ENCODE results near the gene CEMP1. TPM values are rescaled to one million over a fixed set of nuclear protein-coding genes. Genes with fewer than 3 reads are reported as not detected.

The CEMP1 gene
- total and polyA plus RNA-seq, 10 of the 15 experiments (the other 5 are each of a cell fraction or from before 2014, with no cell fraction given) = 0.05 to 8.2 (median 1.5) TPM; not detected in 5

GRCh38 chr16:2507052-2507659 is 24.1 kb downstream of the CEMP1 start (continued):
- TF ChIP-seq RBBP5 (conservative IDR thresholded peaks at IDR 0.05) (no peak), ZBTB4 (CRISPR knock-in tag; IDR thresholded peaks at IDR 0.05) (no peak), NR2C2 (IDR thresholded peaks at IDR 0.05; ENCODE audit: borderline replicate concordance, control insufficient read depth, insufficient read length, low read depth) (no peak), SUZ12 (IDR thresholded peaks at IDR 0.05; ENCODE audit: unreplicated experiment) (no peak), NFYB (IDR thresholded peaks at IDR 0.05; ENCODE audit: insufficient read depth, low read depth, low read length) (no peak), SMARCA5 (IDR thresholded peaks at IDR 0.05) (peak; percentile 40; the same call in 1 of the 2 replicates), TBL1XR1 (IDR thresholded peaks at IDR 0.05; ENCODE audit: low read depth, low read length) (no peak), MTA3 (IDR thresholded peaks at IDR 0.05; ENCODE audit: borderline replicate concordance, low read length) (no peak), CREB1 (IDR thresholded peaks at IDR 0.05; ENCODE audit: low read depth) (no peak), TCF12 (IDR thresholded peaks at IDR 0.05; ENCODE audit: low read depth, low read length) (no peak), PBX3 (IDR thresholded peaks at IDR 0.05; ENCODE audit: insufficient replicate concordance, low read depth, low read length) (no peak), CBFB (IDR thresholded peaks at IDR 0.05; ENCODE audit: low read depth) (no peak), BCL11A (IDR thresholded peaks at IDR 0.05; ENCODE audit: low read depth, low read length) (no peak), MEF2B (IDR thresholded peaks at IDR 0.05; ENCODE audit: partially characterized antibody, poor library complexity, severe bottlenecking) (no peak), USF1 (IDR thresholded peaks at IDR 0.05; ENCODE audit: borderline replicate concordance, extremely low read length, insufficient read depth, low read depth, low read length) (peak; percentile 84), ATF7 (IDR thresholded peaks at IDR 0.05; ENCODE audit: low read depth) (peak; percentile 53), POLR2AphosphoS5 (IDR thresholded peaks at IDR 0.05; ENCODE audit: low read length) (no peak), CREM (IDR thresholded peaks at IDR 0.05; ENCODE audit: low read depth) (no peak), RELA (IDR thresholded peaks at IDR 0.05; ENCODE audit: borderline replicate concordance, partially characterized antibody) (no peak), YY1 (IDR thresholded peaks at IDR 0.05; ENCODE audit: low read depth, low read length) (0 out of 2 replicates have a peak, but pooled peaks have one; percentile 34), KLF5 (IDR thresholded peaks at IDR 0.05; ENCODE audit: partially characterized antibody) (no peak), DPF2 (IDR thresholded peaks at IDR 0.05) (peak; percentile 57; the same call in 1 of the 2 replicates), PML (IDR thresholded peaks at IDR 0.05; ENCODE audit: low read length) (no peak), SIN3A (IDR thresholded peaks at IDR 0.05; ENCODE audit: low read depth, low read length) (no peak), JUND (IDR thresholded peaks at IDR 0.05; ENCODE audit: low read depth, low read length) (no peak), IRF4 (IDR thresholded peaks at IDR 0.05; ENCODE audit: low read depth, low read length) (no peak), RAD21 (IDR thresholded peaks at IDR 0.05; ENCODE audit: insufficient read depth, low read depth, low read length) (0 out of 2 replicates have a peak, but pooled peaks have one; percentile 6), CHD1 (IDR thresholded peaks at IDR 0.05; ENCODE audit: low read depth, low read length) (no peak), TCF3 (IDR thresholded peaks at IDR 0.05; ENCODE audit: borderline replicate concordance, insufficient read depth, low read depth, low read length) (0 out of 2 replicates have a peak, but pooled peaks have one; percentile 26)
